CMK (cell line): Measurements from ENCODE around the gene RASSF3.
"Not testable (repeated sequence)": the region's sequence is repeated elsewhere in the genome, so short reads cannot be mapped to it uniquely, and the experiment has no call there.

ENCODE experiments used
- DNase-seq: peaks from one replicate; pipeline ENCODE4 v3.0.0-alpha.2; 2010; ENCODE audit warnings: low read depth

RASSF3 gene

DNA sequence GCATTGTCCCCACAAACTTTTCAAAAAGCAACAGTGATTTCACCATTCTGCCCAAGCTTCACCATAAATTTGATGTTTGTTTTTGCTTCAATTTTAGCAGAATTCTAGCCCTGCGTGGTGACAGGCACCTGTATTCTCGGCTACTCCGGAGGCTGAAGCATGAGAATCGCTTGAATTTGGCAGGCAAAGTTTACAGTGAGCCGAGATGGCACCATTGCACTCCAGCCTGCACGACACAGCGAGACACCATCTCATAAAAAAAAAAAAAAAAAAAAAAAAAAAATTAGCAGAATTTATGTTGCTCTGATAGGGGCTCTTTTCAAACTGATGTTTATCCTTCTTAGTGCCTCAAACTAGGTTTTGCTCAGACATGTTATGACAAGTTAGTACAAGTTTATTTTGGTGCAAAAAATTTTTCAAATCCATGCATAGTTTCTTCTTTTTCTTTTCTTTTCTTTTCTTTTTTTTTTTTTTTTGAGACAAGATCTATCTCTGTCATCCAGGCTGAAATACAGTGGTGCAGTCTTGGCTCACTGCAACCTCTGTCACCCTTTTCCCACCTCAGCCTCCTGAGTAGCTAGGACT lies 24.3 kb downstream of the RASSF3 start:
- no peak for DNase-seq

DNA sequence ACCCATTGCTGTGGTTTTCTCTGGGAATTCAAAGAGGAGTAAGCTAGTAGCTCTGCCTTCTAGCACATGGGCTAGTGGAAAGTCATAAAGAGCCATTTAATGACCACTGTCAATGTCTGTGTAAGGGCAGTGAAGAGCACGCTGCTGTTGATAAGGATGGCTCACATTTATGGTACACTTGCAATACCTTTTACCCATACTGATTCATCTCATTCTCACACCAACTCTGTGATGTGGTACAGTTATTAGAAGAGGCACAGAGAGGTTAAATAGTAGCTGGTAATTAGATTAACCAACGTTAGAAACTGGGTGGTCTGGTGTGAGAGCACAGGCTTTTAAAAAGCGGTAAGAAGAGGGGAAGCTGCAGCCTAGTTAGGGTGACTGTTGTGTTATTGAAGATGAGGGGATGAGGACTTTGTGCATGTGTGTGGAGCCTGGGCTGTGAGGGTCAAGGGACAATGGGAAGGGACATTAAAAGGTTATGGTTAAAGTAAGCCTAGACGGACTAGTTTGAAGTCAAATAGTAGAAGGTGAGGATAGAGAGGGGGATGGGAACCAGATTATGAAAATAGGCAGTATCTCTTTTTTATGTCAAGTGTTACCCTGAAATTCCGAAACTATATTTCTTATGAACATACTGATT lies 25.2 kb downstream of the RASSF3 start:
- no peak for DNase-seq

DNA sequence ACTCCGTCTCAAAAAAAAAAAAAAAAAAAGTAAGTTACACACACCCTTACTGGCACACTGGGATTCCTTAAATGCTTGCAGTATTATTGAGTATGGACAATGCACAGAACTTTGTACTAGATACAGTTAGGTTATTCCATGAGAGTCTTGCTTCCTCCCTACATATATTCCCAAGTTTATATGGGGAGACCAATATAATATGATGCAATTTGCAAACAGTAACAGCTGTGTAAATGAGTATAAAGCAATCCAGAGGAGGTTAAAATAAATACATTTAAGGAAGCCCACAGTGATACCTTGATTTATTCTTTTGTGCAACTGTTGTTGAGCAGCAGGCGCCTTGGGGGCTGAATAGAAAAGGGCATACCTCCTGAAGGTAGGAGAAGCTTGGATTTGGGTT lies 26.6 kb downstream of the RASSF3 start:
- no peak for DNase-seq

DNA sequence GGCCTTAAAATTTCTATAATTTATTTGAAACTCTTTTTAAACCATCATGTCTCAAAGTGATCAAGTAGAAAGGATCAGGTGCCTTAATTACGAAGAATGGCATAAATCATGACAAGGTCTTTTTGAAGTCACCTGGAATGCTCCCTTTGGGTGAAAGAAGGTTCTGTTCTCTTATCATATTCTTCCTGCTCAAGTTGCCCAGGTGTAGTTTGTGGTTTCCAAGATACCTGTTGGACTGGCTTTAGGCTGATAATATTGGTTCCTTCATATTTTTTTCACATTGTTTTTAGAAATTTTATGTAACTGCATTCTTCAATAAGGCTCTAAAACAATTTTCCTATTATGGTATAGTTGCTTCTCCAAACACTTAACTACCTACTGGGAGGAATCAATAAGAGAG lies 29.2 kb downstream of the RASSF3 start:
- DNase-seq: no peak

DNA sequence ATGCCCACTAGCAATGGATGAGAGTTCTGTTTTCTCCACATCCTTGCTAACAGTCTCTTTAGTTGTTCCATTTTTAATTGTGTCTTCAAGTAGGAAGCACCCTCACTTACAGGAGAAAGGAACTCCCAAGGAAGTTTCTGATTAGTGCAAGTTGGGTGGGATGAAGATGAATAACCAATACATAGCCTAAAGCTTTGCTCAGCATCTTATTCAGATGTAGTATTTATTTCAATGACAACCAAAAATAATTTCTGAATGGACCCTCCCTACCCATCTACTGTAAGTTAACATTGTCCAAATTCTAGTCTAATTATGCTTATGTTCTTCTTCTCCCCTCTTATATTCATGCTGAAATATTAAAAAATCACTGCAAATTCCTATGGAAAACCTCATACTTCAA lies 36.0 kb downstream of the RASSF3 start:
- DNase-seq: no peak

DNA sequence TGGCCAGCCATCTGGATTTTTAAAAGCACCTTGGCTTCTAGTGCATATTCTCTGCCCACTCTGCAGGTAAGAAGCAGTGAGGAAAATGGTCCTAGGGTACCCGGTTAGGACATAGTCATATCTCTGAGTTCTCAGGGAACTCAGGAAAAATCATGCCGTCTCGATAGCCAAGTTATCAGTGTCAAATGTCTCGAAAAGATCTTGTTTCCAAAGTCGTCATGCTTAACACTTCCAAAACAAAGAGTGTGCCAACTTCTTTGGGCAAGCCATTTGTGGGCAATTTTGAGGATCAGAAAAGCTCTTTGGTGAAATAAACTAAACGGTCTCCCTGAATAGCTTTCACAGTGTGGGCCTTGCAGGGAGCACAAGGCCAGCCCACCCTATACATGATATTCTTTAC lies 39.2 kb downstream of the RASSF3 start:
- no peak for DNase-seq

DNA sequence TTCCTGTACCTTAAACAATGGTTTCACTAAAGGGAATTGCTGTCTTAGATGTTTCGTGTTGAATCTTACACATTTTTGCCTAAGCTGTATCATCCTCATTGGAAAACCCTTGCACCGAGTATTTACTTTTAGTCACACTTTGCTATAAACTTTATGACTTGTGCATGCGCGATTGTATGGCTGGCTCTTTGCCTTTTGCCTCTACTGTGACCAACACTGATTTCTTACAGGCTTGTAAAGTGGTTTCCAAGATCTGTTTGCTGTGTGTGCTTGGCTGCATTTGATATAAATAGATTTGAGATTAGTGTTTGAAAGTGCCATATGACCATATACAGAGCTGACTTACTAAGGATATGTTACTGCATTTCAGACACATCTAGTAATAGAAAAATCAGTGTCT lies 40.5 kb downstream of the RASSF3 start:
- DNase-seq: no peak

DNA sequence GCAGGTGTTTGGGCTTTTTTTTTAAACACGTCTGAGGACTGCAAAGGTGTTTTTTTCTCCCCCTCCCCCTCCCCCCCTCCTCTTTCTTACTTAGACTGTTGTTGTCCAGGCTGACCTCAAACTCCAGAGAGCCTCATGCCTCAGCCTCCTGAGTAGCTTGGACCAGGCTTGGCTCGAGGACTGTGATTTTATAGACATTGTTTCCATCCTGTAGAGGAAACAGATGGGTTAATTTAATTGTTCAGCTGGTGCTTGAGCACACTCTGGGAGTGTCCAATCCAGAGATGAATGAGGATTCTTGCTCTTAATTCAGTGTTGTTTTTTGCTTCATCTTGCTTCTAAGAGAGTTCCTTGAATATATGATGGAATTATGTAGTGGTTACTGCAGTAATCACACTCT lies 42.1 kb downstream of the RASSF3 start:
- no peak for DNase-seq

DNA sequence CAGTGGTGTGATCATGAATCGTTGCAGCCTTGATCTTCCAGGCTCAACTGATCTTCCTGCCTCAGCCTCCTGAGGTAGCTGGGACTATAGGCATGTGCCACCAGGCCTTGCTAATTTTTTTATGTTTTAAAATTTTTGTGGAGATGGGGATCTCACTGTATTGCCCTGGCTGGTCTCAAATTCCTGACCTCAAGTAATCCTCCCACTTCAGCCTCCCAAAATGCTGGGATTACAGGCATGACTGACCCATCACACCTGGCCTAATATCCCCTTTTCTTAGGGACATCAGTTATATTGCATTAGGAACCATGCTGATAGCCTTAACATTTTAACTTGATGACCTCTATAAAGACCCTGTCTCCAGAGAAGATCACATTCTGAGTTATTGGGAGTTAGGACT lies 42.8 kb downstream of the RASSF3 start:
- DNase-seq: no peak

DNA sequence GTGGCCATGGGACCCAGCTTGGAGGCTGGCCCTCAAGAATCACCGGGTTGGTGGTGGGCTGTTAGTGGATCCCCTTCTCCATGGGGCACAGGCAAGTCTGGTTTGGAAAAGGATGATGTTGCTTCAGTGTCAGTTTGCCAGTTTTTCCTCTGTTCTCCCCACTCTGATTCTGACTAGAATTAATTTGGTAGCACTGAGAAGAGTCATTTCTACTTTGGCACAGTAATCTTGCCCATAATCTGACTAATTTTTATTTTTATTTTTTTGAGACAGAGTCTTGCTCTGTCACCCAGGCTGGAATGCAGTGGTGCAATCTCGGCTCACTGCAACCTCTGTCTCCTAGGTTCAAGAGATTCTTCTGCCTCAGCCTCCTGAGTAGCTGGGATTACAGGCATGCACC lies 43.6 kb downstream of the RASSF3 start:
- DNase-seq: not testable (repeated sequence)

DNA sequence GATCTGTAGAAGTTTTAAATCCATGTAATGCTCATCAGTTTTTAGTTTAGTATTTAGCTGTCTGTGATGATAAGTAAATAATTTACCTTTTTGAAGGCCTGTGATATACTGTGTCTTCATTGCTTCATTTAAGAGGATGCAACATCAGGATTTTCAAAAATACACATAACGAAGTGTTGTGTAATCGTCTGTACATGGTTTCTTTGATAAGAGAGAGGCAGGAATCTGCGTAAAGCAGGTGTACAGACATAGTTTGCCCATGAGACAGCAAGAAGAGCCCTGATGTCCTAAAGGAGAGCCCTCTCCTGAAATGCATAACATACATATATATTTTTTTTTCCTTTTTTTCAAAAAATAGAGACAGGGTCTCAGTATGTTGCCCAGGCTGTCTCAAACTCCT lies 44.8 kb downstream of the RASSF3 start:
- DNase-seq: no peak

DNA sequence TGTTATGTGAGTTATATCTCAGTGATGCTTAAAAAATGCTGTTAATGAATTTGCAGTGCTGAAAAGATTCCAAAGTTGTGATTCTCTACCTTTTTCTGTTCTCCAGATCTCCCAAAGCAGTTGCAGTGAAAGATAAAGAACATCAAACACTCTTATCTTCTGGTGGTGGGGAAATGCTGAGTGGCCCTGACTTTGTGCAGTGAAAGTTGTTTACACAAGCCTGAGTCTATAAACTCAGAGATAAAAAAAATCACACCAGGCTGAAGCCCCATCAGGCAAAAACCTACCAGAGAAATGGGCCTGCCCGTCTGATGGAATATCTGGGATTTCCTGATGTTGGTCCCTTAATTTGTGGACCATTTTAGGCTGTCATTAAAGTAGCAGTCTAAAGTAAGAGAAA lies 46.1 kb downstream of the RASSF3 start:
- no peak for DNase-seq

DNA sequence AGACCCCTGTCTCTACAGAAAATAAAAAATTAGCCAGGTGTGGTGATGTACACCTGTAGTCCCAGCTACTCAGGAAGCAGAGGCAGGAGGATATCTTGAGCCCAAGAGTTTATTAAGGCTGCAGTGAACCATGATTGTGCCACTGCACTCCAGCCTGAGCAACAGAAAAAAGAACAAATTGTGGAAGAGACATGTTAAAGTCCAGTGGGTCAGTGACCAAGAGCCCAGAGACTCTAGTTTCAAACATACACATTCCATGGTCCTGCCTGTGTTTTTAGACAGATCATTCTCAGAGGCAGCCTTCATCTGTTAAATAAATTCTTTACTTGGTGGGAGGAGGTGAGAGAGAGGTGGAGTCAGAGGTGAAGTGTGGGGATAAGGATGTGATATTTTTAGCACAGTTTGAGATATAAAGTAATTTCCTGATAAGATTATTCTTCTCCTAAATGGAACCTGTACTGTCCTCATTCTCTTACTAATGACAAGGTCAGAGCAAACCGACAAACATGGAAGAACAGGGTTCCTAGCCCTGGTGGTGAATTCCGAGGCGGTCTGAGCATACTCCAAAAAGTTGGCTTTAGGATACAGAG lies 48.7 kb downstream of the RASSF3 start:
- DNase-seq: no peak

DNA sequence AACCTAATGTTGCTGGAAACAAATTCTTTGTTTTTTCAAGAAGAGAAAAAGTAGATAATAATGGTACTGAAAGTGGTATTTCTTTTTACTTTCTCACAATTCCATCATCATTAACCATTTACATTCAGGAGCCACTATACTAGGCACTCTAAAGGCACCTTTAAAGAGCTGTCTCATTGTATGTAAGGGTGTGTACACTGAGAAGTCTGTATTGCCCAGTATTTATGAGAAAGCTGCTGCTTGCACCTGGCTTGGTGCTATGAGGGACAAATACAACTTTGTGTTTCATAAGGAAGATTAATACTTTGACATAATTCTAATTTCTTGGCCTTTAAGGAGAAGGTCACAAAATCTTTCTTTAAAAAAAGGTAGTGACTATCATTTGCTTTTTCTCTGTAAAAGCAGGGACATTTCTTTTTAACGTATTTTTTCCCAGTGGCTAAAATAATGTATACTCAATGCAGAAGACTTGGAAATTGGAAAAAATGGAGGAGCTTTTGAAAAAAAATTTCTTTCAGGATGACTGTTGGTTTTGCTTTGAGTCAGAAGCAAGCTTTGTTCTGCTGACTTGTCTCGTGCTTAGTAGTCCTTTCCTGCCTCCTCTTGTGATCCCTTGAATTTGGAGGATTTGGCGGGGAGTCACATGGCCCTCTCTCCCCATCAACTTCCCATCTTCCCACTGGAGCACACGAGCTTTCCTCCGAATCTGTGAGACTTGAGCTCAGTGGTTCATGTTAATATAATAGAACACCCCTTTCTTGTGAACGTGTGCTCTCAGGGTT lies 50.1 kb downstream of the RASSF3 start:
- no peak for DNase-seq

DNA sequence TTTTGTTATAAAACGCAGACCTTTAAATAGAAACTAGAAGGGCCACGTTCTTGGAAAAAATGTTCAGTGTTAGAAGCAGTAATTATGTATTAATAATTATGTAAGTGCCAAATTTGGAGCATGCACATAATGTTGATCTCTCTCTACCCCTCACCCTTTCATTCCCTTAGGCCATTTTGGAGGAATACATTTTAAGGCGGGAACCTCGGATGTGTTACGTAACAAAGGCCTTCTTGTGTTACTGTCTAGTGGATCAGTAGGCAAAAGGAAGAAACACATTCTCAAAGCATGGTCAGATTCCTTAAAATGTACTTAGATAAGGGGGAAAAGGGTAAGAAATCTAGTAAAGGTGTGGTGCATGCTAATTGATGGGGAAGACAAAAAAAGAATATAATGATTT lies 52.7 kb downstream of the RASSF3 start:
- DNase-seq: no peak

DNA sequence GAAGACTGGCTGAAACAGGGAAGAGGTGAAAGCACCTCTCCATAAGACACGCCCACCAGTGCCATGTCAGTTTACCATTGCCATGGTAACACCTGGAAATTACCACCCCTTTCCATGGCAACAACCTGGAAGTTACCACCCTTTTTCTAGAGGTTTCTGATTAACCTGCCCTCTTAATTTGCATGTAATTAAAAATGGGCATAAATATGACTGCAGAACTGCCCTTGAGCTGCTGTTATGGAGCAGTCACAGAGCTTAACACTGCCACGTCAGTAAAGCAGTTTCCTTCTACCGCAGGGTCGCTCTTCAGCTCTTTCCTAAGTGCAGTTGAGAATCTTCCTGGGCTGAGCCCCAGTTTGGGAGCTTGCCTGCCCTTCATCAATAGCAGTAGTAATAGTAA lies 55.2 kb downstream of the RASSF3 start:
- no peak for DNase-seq

DNA sequence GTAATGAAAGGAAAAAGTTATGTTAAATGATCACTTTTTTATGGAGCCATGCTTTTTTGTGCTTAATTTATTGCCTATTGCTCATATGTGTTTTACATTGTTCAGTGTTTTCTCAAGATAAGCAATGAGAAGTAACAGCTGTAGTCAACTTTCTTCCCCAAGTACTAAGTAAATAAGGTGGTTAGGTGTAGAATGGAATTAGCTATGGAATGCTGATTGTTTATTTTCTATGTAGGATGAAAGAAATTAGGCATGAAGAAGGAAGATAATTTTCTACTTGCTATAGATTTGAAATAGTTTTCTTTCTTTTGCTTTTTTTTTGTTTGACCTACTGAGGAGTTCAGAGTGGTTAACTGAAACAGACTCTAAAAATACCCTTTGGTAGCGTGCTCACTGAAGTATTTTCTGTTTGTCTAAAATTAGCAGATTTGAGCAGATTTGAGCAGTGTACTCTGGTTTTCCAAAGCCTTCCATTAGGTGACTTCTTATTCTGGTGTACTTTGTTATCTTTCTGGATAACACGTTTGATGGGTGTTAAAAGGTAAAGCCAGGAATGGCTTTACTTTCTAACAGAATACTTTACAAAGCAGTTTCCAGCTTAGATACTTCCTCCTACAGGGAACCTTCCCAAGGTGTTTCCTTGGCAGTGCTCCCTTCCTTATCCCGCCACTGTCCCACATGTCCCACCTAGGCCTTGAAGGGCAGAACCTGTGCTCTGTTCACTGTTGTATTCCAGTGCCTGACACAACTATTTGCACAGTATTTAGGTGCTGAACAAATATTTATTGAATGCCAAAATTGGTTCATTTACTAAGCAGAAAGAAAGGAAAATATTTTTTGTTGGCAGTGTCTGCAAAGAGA lies 56.0 kb downstream of the RASSF3 start:
- DNase-seq: no peak

DNA sequence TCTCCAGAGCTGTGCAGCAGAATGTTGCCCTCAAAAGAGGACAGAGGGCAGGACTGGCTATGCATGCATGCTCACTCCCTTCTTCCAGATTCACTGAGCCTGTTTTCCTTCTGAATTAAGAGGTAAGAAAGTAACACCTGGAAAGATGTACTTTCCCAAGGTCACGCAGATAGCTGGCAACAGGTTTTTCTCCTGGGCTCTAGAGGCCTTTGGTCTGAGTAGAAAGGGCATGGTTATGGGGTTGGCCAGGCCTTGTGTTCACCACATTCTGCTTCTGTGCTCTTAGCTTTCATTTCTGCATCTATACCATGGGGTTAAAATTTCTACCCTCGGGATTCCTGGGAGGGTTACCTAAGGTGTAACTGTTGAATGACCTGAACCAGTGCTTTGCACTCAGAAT lies 57.5 kb downstream of the RASSF3 start:
- no peak for DNase-seq

DNA sequence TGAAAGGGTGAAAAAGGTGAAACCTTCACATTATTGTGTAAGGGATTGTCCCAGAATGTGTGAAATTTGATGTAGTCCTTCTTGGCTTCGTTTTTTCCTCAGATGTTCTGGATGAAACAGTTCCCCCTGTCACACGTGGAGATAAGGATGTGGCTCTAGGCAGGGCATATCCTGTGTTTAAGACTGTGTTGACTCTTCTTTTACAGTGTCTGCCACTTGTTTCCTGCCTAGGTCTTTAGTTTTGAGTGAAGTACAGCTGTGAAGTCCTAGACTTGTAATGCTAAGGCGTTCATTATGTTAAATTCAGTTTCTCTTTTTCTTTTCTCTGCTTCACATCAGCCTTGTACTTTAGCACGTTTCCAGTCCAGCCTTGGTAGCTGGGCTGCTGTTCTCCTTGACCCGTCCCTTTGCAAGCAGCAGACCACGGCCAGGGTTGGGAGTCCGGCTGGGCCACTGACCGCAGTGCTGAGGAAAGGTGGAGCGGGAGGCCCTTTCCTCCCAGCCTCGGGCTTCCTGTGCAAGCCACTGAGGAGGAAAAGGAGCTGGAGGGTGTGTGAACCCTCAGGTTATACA lies 59.1 kb downstream of the RASSF3 start:
- peak; percentile 54 for DNase-seq

DNA sequence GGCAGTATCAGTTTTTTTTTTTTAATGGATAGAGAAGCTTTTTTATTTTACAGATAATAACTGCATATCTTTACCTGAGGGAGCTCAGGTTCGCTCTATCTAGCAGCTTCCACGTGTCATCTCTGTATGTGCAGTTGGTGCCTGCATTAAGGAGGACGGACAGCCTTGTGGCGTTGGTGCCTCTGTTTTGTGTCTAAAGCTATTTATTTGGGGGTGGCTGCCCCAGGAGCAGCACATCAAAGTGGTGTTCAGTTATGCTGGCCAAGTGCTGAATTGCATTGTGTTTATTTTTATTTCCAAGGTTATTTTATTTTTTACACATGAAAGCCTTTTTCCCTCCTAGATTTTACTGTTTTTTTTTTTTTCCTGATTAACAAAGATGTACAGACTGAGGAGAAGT lies 59.7 kb downstream of the RASSF3 start:
- no peak for DNase-seq

DNA sequence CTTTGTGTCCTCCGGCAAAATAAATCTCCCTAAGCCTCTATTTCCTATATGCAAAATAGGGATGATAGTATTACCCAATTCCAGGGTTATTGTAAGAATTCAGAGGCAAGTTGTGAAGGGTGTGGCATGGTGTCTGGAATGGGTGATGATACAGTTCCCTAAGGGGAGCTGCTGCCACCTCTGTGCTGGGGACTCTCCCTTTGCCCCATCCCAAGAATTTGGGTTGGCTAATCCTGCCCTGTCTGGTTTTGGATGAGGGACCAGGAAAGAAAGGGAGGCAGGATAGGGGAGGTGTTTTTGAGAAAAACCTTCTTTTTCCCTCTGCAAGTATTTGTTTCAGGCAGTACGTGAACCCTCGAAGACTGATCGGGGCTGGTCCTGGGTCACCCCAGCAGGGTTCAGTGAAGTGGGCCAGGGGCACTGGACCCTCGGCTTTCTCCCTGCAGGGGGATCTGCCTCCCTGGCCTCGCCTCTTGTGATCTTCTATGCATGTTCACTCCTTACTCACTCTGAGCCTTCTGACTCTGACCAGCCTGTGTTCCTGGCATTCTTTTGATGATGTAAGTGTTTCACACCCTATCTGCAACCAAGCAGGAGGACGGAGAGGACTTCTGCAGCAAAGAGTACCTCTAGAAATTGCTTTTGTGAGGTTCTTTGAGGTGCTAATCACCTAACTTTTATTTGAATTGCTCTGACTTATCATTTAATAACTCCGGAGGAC lies 60.8 kb downstream of the RASSF3 start:
- DNase-seq: no peak
